ENCODE results near the gene INTS4.
"Not testable (repeated sequence)": the region's sequence is repeated elsewhere in the genome, so short reads cannot be mapped to it uniquely, and the experiment has no call there.

GRCh38 chr11:77894949-77895348, 99.5 kb downstream of the INTS4 start:
- TF ChIP-seq POLR2A (IDR thresholded peaks at IDR 0.05), result not testable (repeated sequence)
- TF ChIP-seq, protein P1, sequence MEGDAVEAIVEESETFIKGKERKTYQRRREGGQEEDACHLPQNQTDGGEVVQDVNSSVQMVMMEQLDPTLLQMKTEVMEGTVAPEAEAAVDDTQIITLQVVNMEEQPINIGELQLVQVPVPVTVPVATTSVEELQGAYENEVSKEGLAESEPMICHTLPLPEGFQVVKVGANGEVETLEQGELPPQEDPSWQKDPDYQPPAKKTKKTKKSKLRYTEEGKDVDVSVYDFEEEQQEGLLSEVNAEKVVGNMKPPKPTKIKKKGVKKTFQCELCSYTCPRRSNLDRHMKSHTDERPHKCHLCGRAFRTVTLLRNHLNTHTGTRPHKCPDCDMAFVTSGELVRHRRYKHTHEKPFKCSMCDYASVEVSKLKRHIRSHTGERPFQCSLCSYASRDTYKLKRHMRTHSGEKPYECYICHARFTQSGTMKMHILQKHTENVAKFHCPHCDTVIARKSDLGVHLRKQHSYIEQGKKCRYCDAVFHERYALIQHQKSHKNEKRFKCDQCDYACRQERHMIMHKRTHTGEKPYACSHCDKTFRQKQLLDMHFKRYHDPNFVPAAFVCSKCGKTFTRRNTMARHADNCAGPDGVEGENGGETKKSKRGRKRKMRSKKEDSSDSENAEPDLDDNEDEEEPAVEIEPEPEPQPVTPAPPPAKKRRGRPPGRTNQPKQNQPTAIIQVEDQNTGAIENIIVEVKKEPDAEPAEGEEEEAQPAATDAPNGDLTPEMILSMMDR (IDR thresholded peaks at IDR 0.05), result not testable (repeated sequence)
